ACC112 (cell line): ENCODE results near the gene GRM7.
A peak's percentile ranks its signal among the peaks of the same experiment; 100 is the strongest.

ENCODE experiments used
- H2AFZ ChIP-seq: fragments of 200-600 bp; sonication (generic); one replicate; pipeline ENCODE4 v1.6.0; 2017; ENCODE audit warnings: antibody characterized with exemption, low read length; ENCODE audit not compliant: unreplicated experiment
- H3K27ac ChIP-seq: fragments of 200-600 bp; sonication (generic); 2 replicates; pipeline ENCODE4 v1.5.1; 2014; ENCODE audit warnings: low read depth, mild to moderate bottlenecking, antibody characterized with exemption, low read length, moderate library complexity
- H3K27me3 ChIP-seq: fragments of 200-600 bp; sonication (generic); 2 replicates; pipeline ENCODE4 v1.6.1; 2014; ENCODE audit warnings: mild to moderate bottlenecking, antibody characterized with exemption, low read length, moderate library complexity, mixed read lengths; ENCODE audit not compliant: insufficient read depth
- H3K36me3 ChIP-seq: fragments of 200-600 bp; sonication (generic); 2 replicates; pipeline ENCODE4 v1.6.1; 2016; ENCODE audit warnings: mild to moderate bottlenecking, antibody characterized with exemption, low read length, moderate library complexity, mixed read lengths; ENCODE audit not compliant: insufficient read depth
- H3K4me1 ChIP-seq: fragments of 200-600 bp; sonication (generic); one replicate; pipeline ENCODE4 v1.6.1; 2016; ENCODE audit warnings: low read length, mixed read lengths; ENCODE audit not compliant: insufficient read depth, unreplicated experiment, control insufficient read depth
- H3K4me3 ChIP-seq: fragments of 200-600 bp; sonication (generic); 2 replicates; pipeline ENCODE4 v1.5.1; 2014; ENCODE audit warnings: mild to moderate bottlenecking, low read depth, low read length
- H3K79me2 ChIP-seq: fragments of 200-600 bp; sonication (generic); one replicate; pipeline ENCODE4 v1.6.0; 2016; ENCODE audit warnings: low read length; ENCODE audit not compliant: control insufficient read depth, unreplicated experiment, insufficient read depth

Gene GRM7

DNA sequence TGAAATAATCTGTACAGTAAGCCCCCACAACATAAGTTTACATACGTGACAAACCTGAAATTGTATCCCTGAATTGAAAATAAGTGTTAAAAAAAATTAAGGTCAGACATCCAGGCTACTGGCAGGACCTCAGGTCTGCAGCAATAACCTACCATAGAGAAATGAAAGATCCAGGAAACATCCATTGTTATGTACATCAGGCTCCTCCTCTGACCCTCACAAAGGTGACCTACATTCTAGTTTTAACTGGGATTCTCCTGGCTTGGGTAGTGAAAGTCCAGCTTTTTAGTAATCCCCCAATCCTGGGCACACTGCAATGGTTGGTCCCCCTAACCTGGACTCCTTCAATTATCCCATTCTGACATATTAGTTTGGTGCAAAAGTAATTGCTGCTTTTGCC, 891.1 kb downstream of the GRM7 start:
- no peak overlapping the region for H3K4me3 ChIP-seq
- H3K79me2 ChIP-seq, result no peaks in the 10 kb centered on the region
- H2AFZ ChIP-seq, result no peak overlapping the region
- no peaks in the 10 kb centered on the region for H3K27me3 ChIP-seq
- no peaks in the 10 kb centered on the region for H3K36me3 ChIP-seq
- no peak overlapping the region for H3K27ac ChIP-seq
- no peaks in the 10 kb centered on the region for H3K4me1 ChIP-seq

DNA sequence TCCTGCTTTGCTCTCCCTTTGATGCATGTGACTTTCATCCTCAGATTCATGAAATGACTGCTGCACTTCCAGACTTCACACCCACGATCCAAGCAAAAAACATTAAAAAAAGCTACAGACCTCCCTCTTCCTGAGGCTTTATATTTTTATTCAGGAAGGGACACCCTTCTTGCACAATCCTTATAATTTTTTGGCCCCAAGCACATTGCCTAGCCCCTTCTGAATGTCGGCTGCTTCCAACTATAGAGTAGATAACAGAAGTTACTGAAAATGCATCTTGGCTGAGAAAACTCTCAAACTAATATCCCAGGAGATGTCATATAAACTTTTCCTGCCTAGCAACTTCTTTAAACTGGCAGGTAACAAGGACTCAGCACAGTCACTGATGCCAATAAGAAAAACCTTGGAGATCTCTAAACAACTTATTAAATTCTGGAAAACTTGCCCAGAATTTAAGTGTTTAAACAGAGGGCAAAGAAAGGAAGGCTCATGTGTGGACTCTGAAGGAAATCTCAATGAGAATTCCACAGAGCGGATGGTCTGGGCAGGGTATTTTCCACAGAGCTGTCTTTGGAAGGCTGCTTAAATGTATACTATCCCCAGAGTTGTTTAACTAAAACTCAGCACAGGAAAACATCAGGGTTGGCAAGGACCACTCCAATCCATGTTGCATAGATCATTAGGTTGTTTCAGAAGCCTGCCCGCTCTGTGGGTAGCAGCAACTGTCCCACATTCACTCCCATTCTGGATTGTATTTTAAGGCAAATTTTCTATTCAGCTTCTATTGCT, 893.9 kb downstream of the GRM7 start:
- H3K4me3 ChIP-seq, result no peak overlapping the region
- no peaks in the 10 kb centered on the region for H3K4me1 ChIP-seq
- no peaks in the 10 kb centered on the region for H3K27me3 ChIP-seq
- H3K79me2 ChIP-seq, result no peaks in the 10 kb centered on the region
- H2AFZ ChIP-seq, result no peak overlapping the region
- H3K36me3 ChIP-seq, result no peaks in the 10 kb centered on the region
- no peak overlapping the region for H3K27ac ChIP-seq

GRCh38 chr3:7759630-7760029, 898.7 kb downstream of the GRM7 start:
- no peaks in the 10 kb centered on the region for H3K79me2 ChIP-seq
- H3K27me3 ChIP-seq, result no peaks in the 10 kb centered on the region; the same call in 1 of the 2 replicates
- no peak overlapping the region for H3K4me3 ChIP-seq
- no peaks in the 10 kb centered on the region for H3K36me3 ChIP-seq
- H3K27ac ChIP-seq, result no peak overlapping the region
- H2AFZ ChIP-seq, result no peak overlapping the region
- H3K4me1 ChIP-seq, result no peaks in the 10 kb centered on the region

DNA sequence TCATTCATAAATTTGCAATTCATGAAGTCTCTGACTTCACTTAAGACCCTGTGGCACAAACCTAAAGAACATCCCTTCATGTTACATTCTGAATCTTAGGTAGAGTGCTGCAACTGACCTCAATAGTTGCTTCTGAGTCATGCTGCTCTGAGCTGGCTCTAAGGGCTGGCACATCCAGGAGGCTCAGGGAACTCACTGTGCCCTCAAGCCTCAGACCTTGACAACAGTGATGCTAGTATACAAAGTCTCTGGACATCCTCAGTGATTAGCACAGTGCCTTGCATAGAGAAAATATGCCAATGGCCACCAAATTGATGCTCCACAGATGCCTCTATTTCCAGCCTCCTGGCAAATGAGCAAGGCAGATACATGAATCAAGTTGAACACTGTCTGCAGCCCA, 899.8 kb downstream of the GRM7 start:
- Histone ChIP-seq H3K27ac (no peak overlapping the region), H3K4me3 (no peak overlapping the region), H3K36me3 (no peaks in the 10 kb centered on the region), H3K79me2 (no peaks in the 10 kb centered on the region), H3K27me3 (no peaks in the 10 kb centered on the region; the same call in 1 of the 2 replicates), H3K4me1 (no peaks in the 10 kb centered on the region), H2AFZ (no peak overlapping the region)

DNA sequence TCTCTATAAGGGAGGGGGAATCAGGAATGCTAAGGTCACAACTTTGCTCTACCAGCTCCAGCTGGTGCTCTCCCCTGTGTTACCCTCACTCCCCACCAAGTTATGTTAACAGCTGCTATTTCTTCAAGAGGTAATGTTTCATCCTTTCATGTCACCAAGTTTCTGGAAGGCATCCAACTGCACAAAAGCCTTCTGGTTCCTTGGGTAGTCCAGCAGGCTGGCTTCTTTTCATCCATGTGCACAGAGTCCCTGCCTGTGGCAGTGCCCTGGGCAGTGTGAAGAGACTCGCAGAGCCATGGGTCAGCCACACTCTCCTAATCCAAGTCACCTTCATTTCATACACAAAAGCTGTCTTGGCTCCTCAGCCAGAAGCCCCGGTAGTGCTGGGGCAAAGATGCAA, 903.2 kb downstream of the GRM7 start:
- Histone ChIP-seq H3K4me1 (no peaks in the 10 kb centered on the region), H3K27ac (no peak overlapping the region), H3K4me3 (no peak overlapping the region), H3K27me3 (no peaks in the 10 kb centered on the region; the same call in 1 of the 2 replicates), H2AFZ (no peak overlapping the region), H3K36me3 (no peaks in the 10 kb centered on the region), H3K79me2 (no peaks in the 10 kb centered on the region)

- Histone ChIP-seq H3K4me1 (no peaks in the 10 kb centered on the region), H3K79me2 (no peaks in the 10 kb centered on the region), H3K36me3 (no peaks in the 10 kb centered on the region), H3K27me3 (no peaks in the 10 kb centered on the region; the same call in 1 of the 2 replicates), H3K27ac (no peak overlapping the region), H3K4me3 (no peak overlapping the region), H2AFZ (no peak overlapping the region)
Measured at GRCh38 chr3:7766530-7766929, 905.6 kb downstream of the GRM7 start.

GRCh38 chr3:7779331-7779730, 918.4 kb downstream of the GRM7 start:
- peak overlapping the region; percentile 52; the same call in 1 of the 2 replicates for H3K27ac ChIP-seq
- no peaks in the 10 kb centered on the region for H3K36me3 ChIP-seq
- H3K4me1 ChIP-seq, result no peaks in the 10 kb centered on the region
- H2AFZ ChIP-seq, result peak overlapping the region; percentile 84
- H3K79me2 ChIP-seq, result no peaks in the 10 kb centered on the region
- H3K4me3 ChIP-seq, result no peak overlapping the region
- no peaks in the 10 kb centered on the region for H3K27me3 ChIP-seq

DNA sequence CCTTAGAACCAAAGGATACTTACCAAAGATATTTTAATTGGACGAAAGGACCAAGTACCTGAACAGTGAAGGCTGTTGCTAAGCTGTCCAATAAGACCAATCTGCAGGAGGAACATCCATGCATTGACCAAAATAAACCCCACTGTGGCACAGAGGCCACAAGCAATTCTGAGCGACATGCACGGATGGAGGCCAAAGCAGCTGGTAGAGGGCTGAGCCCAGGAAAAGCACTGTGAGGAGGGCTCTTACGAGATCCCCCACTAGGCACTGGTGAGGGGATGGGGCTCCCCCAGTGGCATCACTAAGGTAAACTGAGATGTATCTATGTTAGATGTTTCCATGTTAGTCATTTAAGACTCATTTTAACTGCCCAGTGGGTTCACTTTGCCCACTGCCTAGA, 920.5 kb downstream of the GRM7 start:
- H3K4me1 ChIP-seq, result no peaks in the 10 kb centered on the region
- H3K27me3 ChIP-seq, result no peaks in the 10 kb centered on the region
- no peak overlapping the region for H3K4me3 ChIP-seq
- H3K36me3 ChIP-seq, result no peaks in the 10 kb centered on the region
- no peaks in the 10 kb centered on the region for H3K79me2 ChIP-seq
- H2AFZ ChIP-seq, result no peak overlapping the region
- no peak overlapping the region for H3K27ac ChIP-seq

DNA sequence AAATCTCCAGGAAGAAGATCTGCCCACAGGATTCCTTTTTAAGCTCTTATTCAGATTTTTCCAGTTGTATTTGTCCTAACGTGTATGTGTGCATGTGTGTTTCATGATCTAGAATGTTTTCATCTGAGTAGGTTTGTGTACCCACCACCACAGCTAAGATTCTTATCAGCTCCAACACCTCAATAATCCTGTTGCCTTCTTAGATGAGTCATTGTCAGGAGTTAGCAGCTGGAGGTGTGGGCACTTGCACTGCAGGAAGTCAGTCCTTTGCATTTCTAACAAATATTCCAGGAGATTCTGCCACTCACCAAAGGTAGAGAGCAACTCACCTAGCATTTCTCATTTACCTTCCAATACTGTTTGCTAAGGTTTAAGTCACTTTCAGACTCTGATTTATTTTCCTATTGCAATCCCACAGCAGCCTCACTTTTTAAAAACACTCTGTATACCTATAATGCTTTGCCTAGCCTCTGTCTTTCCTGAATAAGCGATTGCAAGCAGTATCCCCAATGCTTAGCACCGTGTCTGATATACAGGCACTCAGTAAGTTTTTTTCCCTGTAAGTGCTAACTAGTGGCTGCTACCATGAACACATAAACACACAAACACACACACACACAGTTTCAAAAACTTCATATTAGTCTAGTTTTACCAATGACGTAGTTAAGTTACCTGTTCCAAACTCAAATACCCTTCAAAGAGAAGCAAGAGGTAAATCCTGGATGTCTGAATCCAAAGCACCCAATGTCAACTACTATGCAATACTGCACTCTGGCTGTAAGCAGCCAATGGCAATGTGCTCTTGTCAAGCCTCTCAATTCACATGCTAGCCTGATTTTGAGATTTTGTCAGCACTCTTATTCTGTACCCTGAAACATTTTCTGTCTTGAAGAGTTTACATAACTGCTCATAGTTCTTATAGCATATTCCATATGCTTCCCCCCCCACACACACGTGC, 927.2 kb downstream of the GRM7 start:
- Histone ChIP-seq H2AFZ (no peak overlapping the region), H3K36me3 (no peaks in the 10 kb centered on the region), H3K79me2 (no peaks in the 10 kb centered on the region), H3K27ac (no peak overlapping the region), H3K27me3 (no peaks in the 10 kb centered on the region), H3K4me1 (no peaks in the 10 kb centered on the region), H3K4me3 (no peak overlapping the region)

DNA sequence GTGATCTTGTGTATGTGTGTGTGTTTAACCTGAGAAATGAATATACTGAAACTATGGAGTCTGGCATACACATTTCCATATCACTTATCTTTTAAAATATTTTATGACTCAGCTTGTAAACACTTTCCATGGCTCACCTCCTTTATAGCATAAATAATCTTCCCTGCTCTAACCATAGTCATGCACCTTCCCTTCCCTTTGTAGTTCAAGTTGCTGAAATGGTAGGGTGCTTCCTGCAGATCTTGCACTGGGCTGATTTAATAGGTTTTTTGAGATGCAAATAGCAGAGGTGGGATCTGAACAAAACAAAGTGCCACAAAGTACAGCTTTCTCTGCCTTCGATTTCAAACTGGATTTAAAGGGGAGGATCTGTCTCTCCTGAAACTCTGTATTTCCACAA, 928.0 kb downstream of the GRM7 start:
- no peaks in the 10 kb centered on the region for H3K27me3 ChIP-seq
- no peak overlapping the region for H3K4me3 ChIP-seq
- H3K79me2 ChIP-seq, result no peaks in the 10 kb centered on the region
- no peak overlapping the region for H2AFZ ChIP-seq
- no peaks in the 10 kb centered on the region for H3K4me1 ChIP-seq
- H3K36me3 ChIP-seq, result no peaks in the 10 kb centered on the region
- no peak overlapping the region for H3K27ac ChIP-seq
